Smooth muscle cell (in vitro differentiated cells): ENCODE measurements around the gene CGB7. TPM values are rescaled to one million over a fixed set of nuclear protein-coding genes. Genes with fewer than 3 reads are reported as not detected.
"Not testable (repeated sequence)": the region's sequence is repeated elsewhere in the genome, so short reads cannot be mapped to it uniquely, and the experiment has no call there.

Source experiments
- DNase-seq: peaks from one replicate; lab custom pipeline; 2025; ENCODE audit not compliant: unreplicated experiment; lab: John Stamatoyannopoulos, UW
- H2AFZ ChIP-seq: fragments of 200-600 bp; sonication (generic); 2 replicates; pipeline ENCODE4 v1.6.0; 2016; ENCODE audit warnings: antibody characterized with exemption, low read depth, mild to moderate bottlenecking
- H3F3A ChIP-seq: fragments of 200-600 bp; sonication (generic); 2 replicates; pipeline ENCODE4 v1.6.0; 2017; ENCODE audit warnings: antibody characterized with exemption, low read depth
- H3K27ac ChIP-seq: fragments of 200-600 bp; sonication (generic); 2 replicates; pipeline ENCODE4 v1.5.1; 2016; ENCODE audit warnings: low read depth, mild to moderate bottlenecking
- H3K27me3 ChIP-seq: fragments of 200-600 bp; sonication (generic); 2 replicates; pipeline ENCODE4 v1.6.1; 2016; ENCODE audit warnings: low read depth, mild to moderate bottlenecking
- H3K36me3 ChIP-seq: fragments of 200-600 bp; sonication (generic); 2 replicates; pipeline ENCODE4 v1.5.1; 2016; ENCODE audit warnings: low read depth
- H3K4me1 ChIP-seq: fragments of 200-600 bp; sonication (generic); 2 replicates; pipeline ENCODE4 v1.5.1; 2016; ENCODE audit warnings: low read depth
- H3K4me2 ChIP-seq: fragments of 200-600 bp; sonication (generic); 2 replicates; pipeline ENCODE4 v1.6.0; 2016; ENCODE audit warnings: mild to moderate bottlenecking
- H3K4me3 ChIP-seq: fragments of 200-600 bp; sonication (generic); 2 replicates; pipeline ENCODE4 v1.5.1; 2016; ENCODE audit warnings: mild to moderate bottlenecking
- H3K79me2 ChIP-seq: fragments of 200-600 bp; sonication (generic); 2 replicates; pipeline ENCODE4 v1.6.0; 2016; ENCODE audit warnings: low read depth, mild to moderate bottlenecking
- H3K9ac ChIP-seq: fragments of 200-600 bp; sonication (generic); 2 replicates; pipeline ENCODE4 v1.6.0; 2016; ENCODE audit warnings: low read depth
- H3K9me3 ChIP-seq: fragments of 200-600 bp; sonication (generic); replicated peaks from 2 replicates; pipeline ENCODE4 v1.5.1; 2016; ENCODE audit warnings: low read depth
- H4K20me1 ChIP-seq: fragments of 200-600 bp; sonication (generic); 2 replicates; pipeline ENCODE4 v1.6.0; 2016; ENCODE audit warnings: low read depth
- WGBS: methylation state at CpG from one replicate; pipeline ENCODE4 v1.1.7; 2016; ENCODE audit warnings: low lambda C conversion rate; 5-methylcytosine and 5-hydroxymethylcytosine counted together
- polyA plus RNA-seq: library from polyadenylated mRNA; unstranded; fragments of >200 nt; fragmentation: Nextera tagmentation; extraction: Ambion mirVana; gene quantifications from 2 replicates; pipeline ENCODE4 v1.2.1, GENCODE V29; 2016
- total RNA-seq: library from RNA; depleted of rRNA; stranded (reverse); fragments of >200 nt; gene quantifications from 2 replicates; pipeline ENCODE4 v1.2.3, GENCODE V29; 2014
- TF ChIP-seq, protein P1 (sequence below): fragments of 200-600 bp; sonication (generic); IDR thresholded peaks from 2 replicates; pipeline ENCODE4 v1.5.1; 2017; ENCODE audit warnings: borderline replicate concordance, mild to moderate bottlenecking, antibody characterized with exemption; ENCODE audit not compliant: insufficient read depth, poor library complexity, severe bottlenecking

The CGB7 gene
- total and polyA plus RNA-seq, 2 experiments from 2014 or later, result 2.0 to 2.5 TPM

DNA sequence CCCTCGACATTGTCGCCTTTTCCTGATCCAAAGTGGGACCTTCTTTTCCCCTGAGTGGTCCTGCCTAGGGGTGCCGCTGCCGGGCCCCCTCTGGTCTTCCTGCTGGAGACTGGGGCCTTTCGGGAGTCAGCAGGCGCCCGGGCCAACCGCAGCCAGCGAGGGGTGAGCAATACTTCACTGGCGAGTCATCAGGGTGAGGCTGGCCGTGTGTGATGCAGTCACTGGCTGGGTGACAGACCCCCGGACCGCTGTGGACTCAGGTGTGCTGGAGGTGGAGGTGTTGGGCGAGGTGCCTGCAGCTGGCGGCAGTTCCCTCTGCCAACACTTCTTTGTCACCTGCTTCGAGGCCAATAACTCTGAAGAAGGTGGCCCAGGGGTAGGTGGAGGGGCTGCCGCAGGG, 15.4 kb downstream of the CGB7 start:
- H3K4me1 ChIP-seq, result no peaks in the 10 kb centered on the region
- TF ChIP-seq, protein P1, sequence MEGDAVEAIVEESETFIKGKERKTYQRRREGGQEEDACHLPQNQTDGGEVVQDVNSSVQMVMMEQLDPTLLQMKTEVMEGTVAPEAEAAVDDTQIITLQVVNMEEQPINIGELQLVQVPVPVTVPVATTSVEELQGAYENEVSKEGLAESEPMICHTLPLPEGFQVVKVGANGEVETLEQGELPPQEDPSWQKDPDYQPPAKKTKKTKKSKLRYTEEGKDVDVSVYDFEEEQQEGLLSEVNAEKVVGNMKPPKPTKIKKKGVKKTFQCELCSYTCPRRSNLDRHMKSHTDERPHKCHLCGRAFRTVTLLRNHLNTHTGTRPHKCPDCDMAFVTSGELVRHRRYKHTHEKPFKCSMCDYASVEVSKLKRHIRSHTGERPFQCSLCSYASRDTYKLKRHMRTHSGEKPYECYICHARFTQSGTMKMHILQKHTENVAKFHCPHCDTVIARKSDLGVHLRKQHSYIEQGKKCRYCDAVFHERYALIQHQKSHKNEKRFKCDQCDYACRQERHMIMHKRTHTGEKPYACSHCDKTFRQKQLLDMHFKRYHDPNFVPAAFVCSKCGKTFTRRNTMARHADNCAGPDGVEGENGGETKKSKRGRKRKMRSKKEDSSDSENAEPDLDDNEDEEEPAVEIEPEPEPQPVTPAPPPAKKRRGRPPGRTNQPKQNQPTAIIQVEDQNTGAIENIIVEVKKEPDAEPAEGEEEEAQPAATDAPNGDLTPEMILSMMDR, result no peak

DNA sequence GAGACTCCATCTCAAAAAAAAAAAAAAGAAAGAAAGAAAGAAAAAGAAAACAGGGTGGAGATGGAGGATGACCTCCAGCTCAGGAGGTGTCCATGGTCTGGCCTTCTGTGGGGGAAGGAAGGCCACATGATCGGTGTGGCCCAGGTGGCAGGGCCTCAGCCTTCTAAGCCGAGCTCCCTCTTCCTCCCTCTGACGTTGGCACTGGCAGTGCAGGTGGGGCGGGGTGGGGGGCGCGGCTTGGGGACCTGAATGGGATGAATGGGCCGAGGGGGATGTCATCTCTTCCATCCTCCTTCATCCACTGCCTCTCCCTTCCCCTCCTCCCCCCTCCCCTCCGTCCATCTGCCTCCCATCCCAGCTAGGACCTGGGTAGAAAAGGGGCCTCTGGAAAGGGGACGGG, 17.8 kb downstream of the CGB7 start:
- not testable (repeated sequence) for H3F3A ChIP-seq, H3K4me1 ChIP-seq, H3K79me2 ChIP-seq, H3K9ac ChIP-seq, H4K20me1 ChIP-seq, H3K4me3 ChIP-seq, H2AFZ ChIP-seq, H3K27me3 ChIP-seq, H3K4me2 ChIP-seq, H3K9me3 ChIP-seq, H3K36me3 ChIP-seq, DNase-seq
- H3K27ac ChIP-seq, result peak overlapping the region; percentile 81
- 71% methylated on average over 7 of the region's 9 CpGs for WGBS

More for the DNA sequence above, 15.4 kb downstream of the CGB7 start:
- 61% methylated on average over 17 of the region's 17 CpGs for WGBS
- Histone ChIP-seq H3K9ac (no peak overlapping the region), H4K20me1 (no peaks in the 10 kb centered on the region), H3K27me3 (no peaks in the 10 kb centered on the region), H3F3A (no peaks in the 10 kb centered on the region), H3K9me3 (no peaks in the 10 kb centered on the region), H3K79me2 (no peaks in the 10 kb centered on the region), H3K4me2 (peak overlapping the region; percentile 28), H2AFZ (no peak overlapping the region), H3K36me3 (no peaks in the 10 kb centered on the region), H3K27ac (no peak overlapping the region), H3K4me3 (no peak overlapping the region)
- no peak for DNase-seq

DNA sequence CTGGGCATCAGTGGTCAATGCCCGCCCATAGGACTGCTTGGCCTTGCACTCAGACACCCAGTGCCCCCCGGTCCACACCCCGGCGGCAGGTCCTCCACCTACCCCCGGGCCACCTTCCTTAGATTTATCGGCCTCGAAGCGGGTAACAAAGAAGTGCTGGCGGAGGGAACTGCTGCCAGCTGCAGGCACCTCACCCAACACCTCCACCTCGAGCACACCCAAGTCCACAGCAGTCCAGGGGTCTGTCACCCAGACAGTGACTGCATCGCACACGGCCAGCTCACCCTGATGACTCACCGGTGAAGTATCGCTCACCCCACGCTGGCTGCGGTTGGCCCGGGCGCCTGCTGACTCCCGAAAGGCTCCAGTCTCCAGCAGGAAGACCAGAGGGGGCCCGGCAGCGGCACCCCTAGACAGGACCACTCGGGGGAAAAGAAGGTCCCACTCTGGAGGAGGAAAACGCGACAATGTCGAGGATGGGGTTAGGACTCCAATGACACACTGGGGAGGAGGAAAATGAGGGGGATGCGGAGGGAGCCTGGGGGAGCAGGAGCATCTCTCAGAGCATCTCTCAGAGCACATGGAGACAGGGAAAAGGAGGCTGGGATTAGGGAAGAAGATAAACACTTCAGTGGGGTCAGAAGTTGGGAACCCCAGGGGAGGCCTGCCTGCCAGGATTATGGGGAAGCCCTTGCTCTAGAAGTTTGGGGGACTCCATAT, 18.8 kb downstream of the CGB7 start:
- not testable (repeated sequence) for H3K4me1 ChIP-seq, H3F3A ChIP-seq, H4K20me1 ChIP-seq, H3K79me2 ChIP-seq, H3K9me3 ChIP-seq, H3K4me2 ChIP-seq, H3K27me3 ChIP-seq, H3K36me3 ChIP-seq, H2AFZ ChIP-seq, H3K4me3 ChIP-seq, DNase-seq
- H3K27ac ChIP-seq, result peak overlapping the region; percentile 81
- H3K9ac ChIP-seq, result peak overlapping the region; percentile 60
- WGBS, result 52% methylated on average over 23 of the region's 26 CpGs

DNA sequence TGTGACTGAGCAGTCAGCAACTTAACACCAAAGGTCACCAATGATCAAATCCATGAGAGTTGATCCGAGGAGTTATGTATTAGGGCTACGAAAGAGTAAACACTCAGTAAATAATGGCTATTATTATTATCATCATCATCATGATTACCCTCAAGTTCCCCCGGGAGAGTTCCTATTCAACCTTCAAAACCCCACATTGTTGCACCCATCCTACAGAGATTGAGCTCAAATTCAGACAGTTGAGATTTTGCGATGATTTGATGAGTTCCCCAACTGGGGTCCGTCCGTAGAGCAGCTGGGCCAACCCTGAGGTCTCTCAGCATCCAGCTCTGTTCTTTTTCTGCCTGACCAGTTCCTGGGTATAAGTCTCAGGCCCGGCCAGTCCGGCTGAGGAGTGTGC, 19.4 kb downstream of the CGB7 start:
- H3K4me1 ChIP-seq, H3K79me2 ChIP-seq, H3K27me3 ChIP-seq, H3K36me3 ChIP-seq, H2AFZ ChIP-seq, H4K20me1 ChIP-seq, H3K9me3 ChIP-seq, H3K4me3 ChIP-seq, DNase-seq, H3K4me2 ChIP-seq, H3F3A ChIP-seq: not testable (repeated sequence)
- WGBS, result 89% methylated on average over 8 of the region's 8 CpGs
- H3K27ac ChIP-seq, result peak overlapping the region; percentile 81
- peak overlapping the region; percentile 60 for H3K9ac ChIP-seq

DNA sequence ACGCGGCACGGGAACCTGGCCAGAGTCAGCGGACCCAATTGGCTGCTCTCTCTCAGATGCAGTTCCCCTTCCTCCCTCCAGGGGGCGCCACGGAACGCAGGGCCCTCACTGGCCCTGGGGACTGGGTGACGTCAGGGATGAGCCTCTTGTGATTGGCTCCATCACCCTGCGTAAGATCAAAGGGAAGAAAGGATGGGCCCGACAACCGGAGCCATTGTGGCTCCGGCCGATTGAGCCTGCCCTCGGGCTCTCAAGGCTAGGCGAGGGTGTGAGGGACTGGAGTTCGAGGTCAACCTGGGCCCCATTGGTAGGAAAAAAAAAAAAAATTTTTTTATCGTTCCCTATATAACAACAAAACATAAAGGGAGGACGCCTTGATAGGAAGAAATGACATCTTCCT, 20.7 kb downstream of the CGB7 start, which contains the start of gene CGB1:
Gene CGB1 (minus strand): TSS at position 81 of the 400 bp plus-strand sequence. CDS start 184 bp downstream, outside the sequence.
- H3K27ac ChIP-seq, H2AFZ ChIP-seq, H3K27me3 ChIP-seq, H3K4me2 ChIP-seq, H3F3A ChIP-seq, H3K4me1 ChIP-seq, H3K36me3 ChIP-seq, H3K4me3 ChIP-seq, DNase-seq, H3K9me3 ChIP-seq, H4K20me1 ChIP-seq, H3K79me2 ChIP-seq, H3K9ac ChIP-seq: not testable (repeated sequence)
- WGBS, result 67% methylated on average over 18 of the region's 18 CpGs
- TF ChIP-seq, protein P1, result peak; percentile 63
